Erythroblast (primary cell): Measurements from ENCODE around the gene ALMS1.

ENCODE experiments used
- GATA1 ChIP-seq: IDR thresholded peaks from 2 replicates; pipeline ENCODE4 v1.6.1; 2011; ENCODE audit warnings: low read depth, mild to moderate bottlenecking, control low read depth, low read length, moderate library complexity
- POLR2A ChIP-seq: IDR thresholded peaks from 2 replicates; pipeline ENCODE4 v1.6.1; 2011; ENCODE audit warnings: mild to moderate bottlenecking, low read length

- TF ChIP-seq POLR2A (no peak), GATA1 (no peak)
Observed at GRCh38 chr2:73444202-73444601, 58.6 kb downstream of the ALMS1 start.
